EL (cell line): Measurements from ENCODE around the gene DOCK11.
A peak's percentile ranks its signal among the peaks of the same experiment; 100 is the strongest.
"Not testable (repeated sequence)": the region's sequence is repeated elsewhere in the genome, so short reads cannot be mapped to it uniquely, and the experiment has no call there.

ENCODE experiments used
- DNase-seq: peaks from one replicate; pipeline ENCODE4 v3.0.0-alpha.2; 2016

DOCK11 gene

DNA sequence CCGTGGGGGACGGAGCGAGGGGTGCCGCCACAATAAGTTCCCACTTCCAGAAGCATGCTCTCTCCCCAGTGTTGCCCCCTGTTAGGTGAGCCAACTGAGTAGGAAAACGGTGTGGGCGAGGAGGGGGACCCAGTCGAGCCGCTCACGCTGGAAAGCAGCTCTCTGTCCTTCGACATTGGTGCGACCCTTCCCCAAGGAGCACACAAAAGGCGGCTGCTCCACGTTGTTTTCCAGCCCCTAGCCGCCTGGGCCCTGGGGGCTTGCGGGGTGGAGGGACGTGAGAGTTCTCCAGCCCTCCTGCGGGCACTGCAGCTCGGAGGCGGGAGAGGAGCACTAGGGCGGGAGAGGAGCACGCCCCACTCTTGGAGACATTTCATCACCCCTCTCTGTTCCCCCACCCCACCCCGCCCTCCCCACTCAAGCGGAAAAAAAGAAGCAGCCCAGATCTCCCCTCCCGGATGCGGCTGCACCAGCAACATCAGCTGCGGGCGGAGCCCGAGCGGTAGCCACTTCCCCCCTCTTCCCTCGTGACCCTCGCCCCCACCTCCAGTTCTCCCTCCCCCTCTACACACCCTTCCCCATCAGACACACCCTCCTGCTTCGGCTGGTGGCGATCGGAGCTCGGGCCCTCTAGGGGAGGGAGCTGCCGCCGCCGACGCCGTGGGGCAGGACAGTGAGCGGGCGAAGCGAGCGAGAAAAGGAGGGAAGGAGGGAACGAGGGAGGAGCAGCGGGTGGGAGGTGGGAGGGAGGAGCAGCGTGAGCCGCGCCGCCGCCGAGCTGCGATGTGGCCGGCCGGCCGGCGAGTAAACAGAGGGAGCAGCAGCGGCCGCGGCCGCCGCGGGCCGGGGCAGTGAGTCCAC is at the start of gene DOCK11:
Gene DOCK11 (plus strand): TSS at position 755 of the 861 bp plus-strand sequence. CDS start 157 bp downstream, outside the sequence.
- DNase-seq: peak; percentile 86

DNA sequence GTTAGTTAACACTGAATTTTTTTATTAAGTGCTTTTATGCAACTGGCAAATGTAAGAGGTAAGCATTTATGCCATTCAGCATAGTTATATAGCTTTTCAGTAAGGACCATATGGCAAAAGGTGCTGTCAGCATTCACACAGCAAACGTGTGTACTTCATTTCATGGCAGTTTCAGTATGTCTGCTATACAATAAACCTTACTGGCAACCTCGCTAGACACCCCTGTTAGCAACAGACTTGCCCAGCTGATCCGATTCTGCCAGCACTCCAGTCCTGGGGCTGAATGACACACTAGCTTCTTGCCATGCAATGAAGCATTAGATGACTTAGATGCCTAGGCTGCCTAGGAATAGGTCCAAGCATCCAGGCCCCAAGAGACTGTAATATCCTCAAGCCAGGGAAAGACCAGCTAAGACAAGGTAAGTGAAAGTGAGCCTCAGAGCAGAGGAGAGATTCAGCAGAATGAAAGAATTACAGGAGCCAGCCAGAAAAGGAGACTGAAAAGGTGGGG is 47.3 kb upstream of the DOCK11 start:
- DNase-seq: peak; percentile 1

DNA sequence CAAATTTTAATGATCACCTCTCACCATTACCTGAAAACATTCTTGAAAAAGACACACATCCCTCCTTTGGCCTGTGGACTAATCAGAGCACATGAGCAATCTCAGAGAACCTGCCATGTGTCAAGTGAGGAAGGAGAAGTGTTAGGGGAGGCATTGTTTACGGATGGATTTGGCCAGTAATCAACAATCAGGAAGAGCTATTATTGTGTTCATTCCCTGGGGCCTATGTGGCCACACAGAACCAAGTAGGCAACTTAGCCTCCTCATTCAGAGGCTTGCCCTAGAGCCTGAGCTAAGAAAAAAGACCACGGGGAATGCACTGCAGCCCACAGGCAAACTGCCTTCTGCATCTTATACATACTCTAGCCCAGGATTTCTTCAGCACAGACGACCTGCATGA is 40.6 kb upstream of the DOCK11 start:
- no peak for DNase-seq

DNA sequence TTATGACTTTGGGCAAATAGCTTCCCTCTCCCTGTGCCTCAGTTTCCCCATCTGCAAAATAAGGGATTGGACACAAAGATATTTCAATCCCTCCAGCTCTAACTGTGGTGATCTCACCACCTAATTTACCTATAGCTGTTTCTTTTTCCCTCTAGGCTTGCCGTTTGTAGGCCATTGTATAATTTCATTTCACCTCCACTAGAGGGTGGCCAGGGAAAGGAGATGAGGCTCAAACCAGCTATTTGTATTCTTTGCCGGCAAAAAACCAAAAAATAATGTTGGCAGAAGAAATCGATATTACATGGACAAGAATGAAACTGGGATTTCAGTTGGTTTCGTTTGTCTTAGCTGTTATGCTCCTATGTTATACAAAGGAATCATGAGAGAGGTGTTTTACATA is 36.1 kb upstream of the DOCK11 start:
- peak; percentile 42 for DNase-seq

DNA sequence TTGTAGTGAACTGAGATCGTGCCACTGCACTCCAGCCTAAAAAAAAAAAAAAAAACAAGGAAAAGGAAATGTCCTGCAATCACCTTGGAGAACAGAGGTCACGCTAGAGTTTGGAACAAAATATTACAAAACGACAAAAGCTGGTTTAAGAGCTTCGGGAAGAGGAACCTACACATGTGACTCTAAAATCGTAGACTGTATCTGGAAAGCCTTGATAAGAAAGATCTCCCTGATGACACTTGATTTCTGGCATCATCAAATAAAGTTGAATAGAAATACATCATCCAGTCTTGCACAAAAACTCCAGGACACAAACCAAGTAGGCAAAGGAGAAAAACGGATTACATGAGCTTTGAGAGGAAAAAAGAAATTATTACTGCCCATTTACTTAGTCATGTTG is 31.1 kb upstream of the DOCK11 start:
- DNase-seq: no peak

DNA sequence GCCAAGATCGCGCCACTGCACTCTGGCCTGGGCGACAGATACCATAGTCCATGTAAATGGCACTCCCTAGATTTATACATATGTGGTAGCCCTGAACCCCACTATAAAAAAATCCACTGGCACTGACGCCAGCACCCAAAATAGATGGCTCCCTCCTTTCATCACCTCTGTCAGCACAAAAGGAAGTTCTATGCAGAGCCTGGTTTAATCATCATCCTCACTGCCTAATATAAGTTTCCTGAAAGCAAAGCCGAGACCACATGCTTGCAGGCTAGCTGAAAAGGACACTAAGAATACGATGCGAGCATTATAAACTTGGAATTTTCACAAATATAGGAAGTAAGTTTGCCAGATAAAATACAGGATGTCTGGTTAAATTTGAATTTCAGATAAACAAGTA is 27.5 kb upstream of the DOCK11 start:
- no peak for DNase-seq

DNA sequence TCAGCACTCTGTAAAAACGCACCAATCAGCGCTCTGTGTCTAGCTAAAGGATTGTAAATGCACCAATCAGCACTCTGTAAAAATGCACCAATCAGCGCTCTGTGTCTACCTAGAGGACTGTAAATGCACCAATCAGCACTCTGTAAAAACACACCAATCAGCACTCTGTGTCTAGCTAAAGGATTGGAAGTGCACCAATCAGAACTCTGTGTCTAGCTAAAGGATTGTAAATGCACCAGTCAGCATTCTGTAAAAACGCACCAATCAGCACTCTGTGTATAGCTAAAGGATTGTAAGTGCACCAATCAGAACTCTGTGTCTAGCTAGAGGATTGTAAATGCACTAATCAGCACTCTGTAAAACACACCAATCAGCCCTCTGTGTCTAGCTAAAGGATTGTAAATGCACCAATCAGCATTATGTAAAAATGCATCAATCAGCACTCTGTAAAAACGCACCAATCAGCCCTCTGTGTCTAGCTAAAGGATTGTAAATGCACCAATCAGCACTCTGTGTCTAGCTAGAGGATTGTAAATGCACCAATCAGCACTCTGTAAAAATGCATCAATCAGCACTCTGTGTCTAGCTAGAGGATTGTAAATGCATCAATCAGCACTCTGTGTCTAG is 24.8 kb upstream of the DOCK11 start:
- not testable (repeated sequence) for DNase-seq

DNA sequence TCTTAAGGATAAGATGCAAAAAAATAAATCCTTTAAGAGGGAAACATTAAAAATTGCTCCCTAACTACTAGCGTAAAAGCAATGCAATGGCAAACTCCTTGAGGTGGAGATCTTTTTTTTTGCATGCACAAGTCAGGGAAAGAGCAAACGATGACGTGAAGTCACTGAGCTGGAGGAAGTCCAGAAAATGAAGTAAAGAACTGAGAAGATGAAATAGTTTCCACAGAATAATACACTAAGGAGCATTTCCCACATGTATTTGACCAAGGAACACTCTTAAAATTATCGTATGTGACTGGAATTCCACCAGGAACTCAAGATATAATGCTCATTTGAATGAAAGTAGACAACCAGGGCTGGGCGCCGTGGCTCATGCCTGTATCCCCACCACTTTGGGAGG is 21.0 kb upstream of the DOCK11 start:
- no peak for DNase-seq

DNA sequence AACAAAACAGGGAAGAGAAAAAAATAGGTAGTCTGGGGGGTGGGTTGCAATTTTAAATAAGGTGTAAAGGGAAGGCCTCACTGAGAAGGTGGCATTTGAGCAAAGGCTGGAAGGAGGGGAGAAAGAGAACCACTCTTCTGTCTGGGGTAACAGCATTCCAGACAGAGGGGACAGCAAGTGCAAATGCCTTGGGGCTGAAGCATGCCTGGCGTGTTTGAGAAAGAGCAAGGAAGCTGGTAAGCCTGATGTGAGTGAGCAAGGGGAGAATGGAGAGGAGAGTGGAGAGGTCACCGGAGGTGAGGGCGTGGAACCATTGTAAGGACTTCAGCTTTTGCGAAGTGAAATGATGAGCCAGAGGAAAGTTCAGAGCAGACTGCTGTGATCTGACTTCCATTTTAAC is 19.7 kb upstream of the DOCK11 start:
- DNase-seq: peak; percentile 3

DNA sequence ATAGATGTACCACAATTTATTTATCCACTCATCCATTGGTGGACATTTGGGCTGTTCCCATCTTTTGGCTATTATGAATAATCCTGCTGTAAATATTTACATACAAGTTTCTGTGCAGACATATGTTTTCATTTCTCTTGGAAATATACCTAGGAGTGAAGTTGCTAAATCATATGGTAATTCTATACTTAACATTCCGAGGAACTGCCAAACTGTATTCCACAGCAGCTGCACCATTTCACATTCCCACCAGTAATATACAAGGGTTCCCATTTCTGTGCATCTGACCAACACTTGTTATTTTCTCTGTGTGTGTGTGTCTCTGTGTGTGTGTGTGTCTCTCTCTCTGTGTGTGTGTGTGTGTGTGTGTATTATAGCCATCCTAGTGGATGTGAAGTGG is 15.4 kb upstream of the DOCK11 start:
- DNase-seq: no peak

DNA sequence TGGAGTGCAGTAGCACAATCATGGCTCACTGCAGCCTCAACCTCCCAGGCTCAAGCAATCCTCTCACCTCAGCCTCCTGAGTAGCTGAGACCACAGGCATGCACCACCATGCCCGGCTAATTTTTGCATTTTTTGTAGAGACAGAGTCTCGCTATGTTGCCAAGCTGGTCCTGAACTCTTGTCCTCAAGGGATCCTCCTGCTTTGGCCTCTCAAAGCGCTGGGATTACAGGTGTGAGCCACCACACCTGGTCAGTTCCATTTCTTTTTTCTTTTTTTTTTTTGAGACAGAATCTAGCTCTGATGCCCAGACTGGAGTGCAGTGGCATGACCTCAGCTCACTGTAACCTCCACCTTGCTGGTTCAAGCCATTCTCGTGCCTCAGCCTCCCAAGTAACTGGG is 13.2 kb upstream of the DOCK11 start:
- not testable (repeated sequence) for DNase-seq

DNA sequence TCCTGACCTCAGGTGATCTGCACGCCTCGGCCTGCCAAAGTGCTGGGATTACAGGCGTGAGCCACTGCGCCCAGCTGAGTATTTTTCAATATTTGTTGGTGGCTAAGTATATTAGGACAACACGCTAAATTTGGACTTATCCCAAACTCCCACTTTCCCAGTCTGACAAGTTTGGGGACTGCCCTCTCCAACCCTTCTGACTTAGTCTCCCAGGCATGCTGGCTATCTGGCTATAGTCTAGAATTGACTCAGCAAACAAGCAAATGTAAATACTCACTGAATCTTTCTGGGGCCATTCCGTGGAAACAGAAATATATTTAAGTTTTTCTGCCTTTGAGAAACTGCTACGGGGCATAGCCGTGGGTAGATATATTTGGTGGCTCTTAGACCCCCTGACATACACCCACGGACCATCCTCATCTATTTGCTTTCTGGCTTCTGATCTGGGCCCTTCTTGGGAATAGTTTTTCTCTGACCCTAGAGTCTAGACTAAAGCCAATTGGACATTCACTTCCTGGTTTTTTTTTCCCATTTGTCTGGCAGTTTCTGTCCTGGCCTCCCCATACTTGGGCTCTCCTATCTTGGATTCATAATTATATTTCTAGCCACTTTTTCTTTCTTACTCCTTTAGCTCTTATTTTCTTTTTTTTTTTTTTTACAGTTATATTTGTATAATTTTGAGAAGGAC is 11.3 kb upstream of the DOCK11 start:
- DNase-seq: no peak

DNA sequence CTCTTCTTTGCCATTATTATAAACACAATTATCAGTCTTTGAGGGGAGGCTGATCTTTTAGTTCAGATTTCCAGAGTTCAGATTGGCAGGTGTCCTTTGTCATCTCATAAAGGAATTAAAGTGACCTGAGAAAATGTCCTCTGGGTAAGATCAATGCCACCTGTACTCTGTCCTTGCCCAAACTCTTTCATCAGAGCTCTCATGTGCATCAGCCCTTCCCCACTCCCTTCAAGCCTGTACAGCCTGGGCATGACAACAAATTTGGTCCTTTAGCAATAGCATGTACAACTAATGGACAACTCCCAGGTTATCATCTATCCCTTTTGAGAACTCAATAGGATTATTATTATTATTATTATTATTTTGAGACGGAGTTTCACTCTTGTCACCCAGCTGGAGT is 8.9 kb upstream of the DOCK11 start:
- DNase-seq: not testable (repeated sequence)

DNA sequence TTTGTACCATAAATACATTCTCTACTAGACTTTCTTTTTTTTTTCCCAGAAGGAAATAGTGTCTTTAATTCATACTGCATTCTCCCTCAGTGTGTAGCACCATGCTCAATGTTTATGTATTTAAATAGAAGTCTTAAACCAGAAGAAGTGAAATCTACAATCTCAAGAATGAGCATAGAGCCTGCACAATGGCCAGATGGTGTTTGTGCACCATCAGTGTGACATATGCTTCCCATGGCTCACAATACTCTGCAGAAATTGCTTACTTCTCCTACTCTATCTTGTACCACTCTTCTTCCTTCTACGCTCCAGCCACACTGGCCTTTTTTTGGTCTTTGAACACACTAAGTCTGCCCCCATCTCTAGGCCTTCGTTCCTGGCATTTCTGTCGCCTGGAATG is 2.6 kb upstream of the DOCK11 start:
- no peak for DNase-seq

DNA sequence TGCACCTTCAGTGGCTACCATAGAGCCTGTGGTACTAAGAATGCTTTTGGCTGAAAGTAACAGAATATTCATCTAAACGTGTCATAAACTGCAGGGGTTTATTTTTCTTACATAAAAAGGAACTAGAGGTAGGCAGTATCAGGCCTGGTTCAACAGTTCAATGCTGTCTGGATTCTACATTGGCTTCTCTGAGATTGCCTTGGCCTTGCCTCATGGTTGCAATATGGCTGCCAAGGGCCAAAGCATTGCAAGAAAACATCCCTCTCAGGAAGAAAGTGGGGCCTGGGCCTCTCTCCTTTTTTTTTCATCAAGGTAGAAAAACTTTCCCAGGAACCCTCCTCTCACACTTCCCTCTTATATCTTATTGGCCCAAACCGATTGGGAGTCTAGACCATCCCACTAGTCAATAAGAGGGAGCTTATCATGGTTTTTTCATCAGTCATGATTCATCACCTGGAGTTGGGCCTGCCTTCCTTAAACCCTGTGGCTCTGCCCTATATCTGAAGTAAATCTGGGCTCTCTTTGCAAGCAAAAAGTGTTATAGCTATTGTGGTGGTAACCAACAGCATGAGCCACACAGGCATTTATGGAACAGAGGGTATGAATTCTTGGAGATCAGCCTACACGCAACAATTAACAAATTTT is 1.8 kb upstream of the DOCK11 start:
- no peak for DNase-seq

DNA sequence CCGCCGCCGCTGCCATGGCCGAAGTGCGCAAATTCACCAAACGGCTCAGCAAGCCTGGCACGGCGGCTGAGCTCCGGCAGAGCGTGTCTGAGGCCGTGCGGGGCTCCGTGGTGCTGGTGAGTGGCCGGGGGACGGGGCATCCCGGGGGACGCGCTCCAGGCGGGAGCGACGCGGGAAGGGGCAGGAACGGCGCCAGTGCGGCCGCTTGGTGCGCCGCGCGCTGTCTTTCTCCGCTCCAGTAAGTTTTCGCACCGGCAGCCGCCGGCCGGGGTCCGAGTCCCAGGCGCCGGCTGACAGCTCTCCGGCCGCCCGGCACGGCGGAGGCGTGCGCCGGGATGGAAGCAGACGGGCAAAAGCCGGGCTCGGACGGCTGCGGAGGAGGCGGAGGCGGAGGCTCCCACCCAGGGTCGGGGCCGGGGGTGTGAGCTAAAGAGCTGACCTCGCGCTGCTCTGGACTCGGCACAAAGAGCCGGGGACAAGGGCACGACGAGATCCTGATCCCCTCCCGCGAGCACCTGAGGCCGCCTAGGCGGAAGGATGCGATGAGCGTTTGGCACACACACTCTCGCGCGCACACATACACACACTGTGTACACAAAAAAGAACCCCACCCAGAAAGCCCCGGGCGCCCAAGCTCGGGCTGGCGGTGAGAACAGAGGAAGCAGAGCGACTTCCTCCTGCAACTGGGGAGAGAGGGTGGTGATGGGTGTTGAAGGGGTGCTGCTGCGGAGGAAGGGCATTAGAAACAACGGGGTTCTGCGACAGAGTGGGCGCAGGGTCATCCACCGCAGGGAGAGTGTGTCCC is 545 bp downstream of the DOCK11 start:
- peak; percentile 45 for DNase-seq

DNA sequence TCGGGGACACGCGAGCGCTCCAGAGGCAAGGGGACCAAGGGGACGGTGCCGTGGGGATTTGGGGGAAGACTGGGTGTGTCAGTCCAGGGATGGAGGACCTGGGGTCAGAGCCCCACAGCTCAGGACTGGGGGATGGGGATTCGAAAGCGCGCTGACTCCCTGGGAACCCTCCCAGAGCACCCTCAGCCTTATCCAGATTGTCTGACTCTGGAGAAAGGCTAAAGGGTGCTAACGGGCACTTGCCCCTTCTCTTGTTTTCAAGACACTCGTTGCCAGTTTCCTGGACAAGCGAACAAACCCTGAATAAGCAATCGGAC is 1.1 kb downstream of the DOCK11 start:
- DNase-seq: peak; percentile 20

DNA sequence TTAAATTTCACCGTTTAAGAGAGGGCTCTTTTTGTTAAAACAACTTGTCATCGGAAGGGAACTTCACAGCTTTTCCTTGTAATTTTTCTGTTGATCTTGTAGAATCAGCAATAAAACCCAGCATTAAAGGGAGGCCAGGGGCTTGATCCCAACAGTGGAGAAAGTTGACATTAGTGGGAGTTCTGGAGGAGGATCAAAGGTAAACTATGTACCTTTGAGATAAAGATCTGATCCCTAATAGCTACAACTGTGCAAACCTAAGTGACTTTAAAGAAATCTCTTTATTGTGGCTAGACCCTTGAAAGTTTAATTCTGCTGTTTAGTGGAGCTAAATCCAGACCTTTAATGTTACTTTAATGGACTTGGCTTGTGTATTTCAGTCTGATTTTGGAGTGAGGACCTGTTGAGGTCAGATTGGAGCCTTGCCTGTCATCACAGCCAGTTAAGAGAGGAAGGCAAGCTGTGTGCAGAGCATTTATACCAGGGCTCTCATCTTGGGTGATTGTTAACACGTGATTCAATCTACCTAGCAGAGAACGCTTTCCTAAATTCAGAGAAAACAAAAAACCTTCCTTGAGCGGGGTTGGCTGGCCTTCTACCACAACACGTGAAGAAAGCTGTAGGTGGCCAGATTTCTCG is 1.7 kb downstream of the DOCK11 start:
- no peak for DNase-seq

DNA sequence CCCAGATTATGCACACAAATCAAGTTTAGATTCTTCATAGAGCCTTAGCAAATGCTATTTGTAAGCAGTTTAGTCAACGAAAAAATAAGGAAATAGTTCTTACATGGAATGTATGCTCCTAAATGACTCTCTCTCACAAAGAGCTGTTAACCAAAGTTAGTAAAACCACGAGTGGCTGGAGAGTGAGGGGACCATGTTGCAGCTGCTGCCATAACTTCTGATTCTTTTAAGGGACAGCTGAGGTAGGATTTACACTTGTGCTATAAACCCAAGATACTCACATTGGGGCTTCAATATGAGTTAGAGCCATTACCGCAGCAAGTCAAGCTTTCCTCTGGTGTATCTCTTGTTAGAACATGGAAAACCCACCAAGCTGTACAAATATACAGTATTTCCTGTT is 2.7 kb downstream of the DOCK11 start:
- no peak for DNase-seq

DNA sequence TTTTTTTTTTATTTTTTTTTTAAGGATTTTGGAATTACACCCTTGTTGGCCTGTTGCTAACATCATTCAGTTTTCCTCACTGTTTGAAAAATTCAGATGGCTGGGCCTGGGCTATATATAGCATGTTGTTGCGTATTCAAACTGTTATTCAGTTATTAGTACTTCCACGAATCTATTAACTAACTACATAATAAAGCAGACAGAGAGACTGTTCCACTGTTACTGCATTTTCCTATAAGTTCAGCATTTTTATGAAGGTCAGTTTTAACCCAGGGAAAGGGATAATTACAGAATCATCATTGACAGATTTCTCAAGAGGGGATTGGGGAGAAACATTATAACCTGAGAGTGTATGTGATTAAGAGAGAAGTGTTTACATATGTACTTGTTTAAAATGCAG is 3.1 kb downstream of the DOCK11 start:
- no peak for DNase-seq

DNA sequence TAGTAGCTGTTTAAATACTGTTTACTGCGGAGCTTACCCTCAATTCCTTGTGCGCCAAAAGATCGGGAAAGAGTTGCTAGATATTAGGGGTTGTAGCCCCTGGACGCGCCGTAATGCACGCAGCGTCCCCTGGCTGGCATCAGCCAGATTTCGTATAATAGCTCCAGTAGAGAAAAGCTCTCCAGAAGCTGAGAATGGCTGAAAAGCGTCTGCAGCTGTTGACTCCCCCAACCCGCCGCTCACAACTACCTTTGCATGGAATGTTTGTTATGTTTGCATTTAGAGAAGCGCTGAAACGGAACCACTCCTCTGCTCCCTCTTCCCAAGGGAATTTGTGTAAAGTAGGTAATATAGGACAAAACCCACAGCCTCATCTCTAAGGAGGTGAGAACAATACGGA is 3.7 kb downstream of the DOCK11 start:
- DNase-seq: no peak
